ENCODE measurements around the gene ANKRD55. TPM values are rescaled to one million over a fixed set of nuclear protein-coding genes. Genes with fewer than 3 reads are reported as not detected.

The ANKRD55 gene
- total and polyA plus RNA-seq, 9 of the 15 experiments (the other 6 are each of a cell fraction or from before 2014, with no cell fraction given): 3.4 to 10.6 (median 6.5) TPM

DNA sequence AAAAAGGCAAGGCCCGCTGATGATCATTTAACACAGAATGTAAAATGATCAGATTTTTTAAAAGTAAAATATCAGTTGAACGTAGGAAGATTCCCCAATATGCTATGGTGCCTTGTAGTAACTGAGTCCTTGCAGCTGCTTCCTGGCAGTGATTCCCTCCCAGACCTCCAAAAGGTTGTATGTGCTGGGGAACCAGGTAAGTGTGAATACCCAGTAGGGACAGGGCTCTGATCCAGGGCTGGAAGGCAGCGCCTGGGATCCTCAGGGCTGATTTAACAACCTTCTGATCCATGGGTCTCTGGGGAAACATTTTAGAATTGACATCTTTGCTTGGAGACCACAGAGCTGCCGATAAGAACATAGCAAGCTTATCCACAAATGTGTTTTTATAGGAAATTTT, 161.7 kb downstream of the ANKRD55 start:
- no TSS peak for BruUV-seq (replicated peaks)
- CTCF ChIA-PET (ENCODE audit: low intra/inter-chr PET ratio): interaction anchor here (0.8 to 1.6 kb wide), 3 partner anchors 88 to 135 kb away, joined by 3 to 7 read pairs (median 4); no protein-coding TSS in a partner anchor
- no peaks in the 10 kb centered on the region for H3K27me3 ChIP-seq (ENCODE audit: control insufficient read depth in 2 of 2, insufficient read depth in 2 of 2, low read length in 2 of 2)
- H3K9me1 ChIP-seq (ENCODE audit: control insufficient read depth, insufficient read depth, low read length): no peaks in the 10 kb centered on the region
- H3K9ac ChIP-seq (ENCODE audit: insufficient read depth in 1 of 2, low read depth in 2 of 2, low read length in 2 of 2): no peak overlapping the region
- in situ Hi-C loops (cut with MboI): loop anchor here (10.0 kb wide), 1 partner anchor 137 kb away; no protein-coding TSS in a partner anchor
- TF ChIP-seq ZNF143 (CRISPR knock-in tag; IDR thresholded peaks at IDR 0.05): no peak
- TF ChIP-seq KDM4B (IDR thresholded peaks at IDR 0.05; ENCODE audit: borderline replicate concordance in 2 of 2, low read depth in 1 of 2): no peak
- TF ChIP-seq NR2C1 (IDR thresholded peaks at IDR 0.05): no peak
- no peak for TF ChIP-seq NR2C1 (tag; IDR thresholded peaks at IDR 0.05)
- TF ChIP-seq BCL6 (CRISPR knock-in tag; IDR thresholded peaks at IDR 0.05): no peak
- no peak for TF ChIP-seq SMARCC2 (IDR thresholded peaks at IDR 0.05; ENCODE audit: low read depth)
- TF ChIP-seq ZNF184 (CRISPR knock-in tag; IDR thresholded peaks at IDR 0.05): no peak
- no peak for TF ChIP-seq RBM14 (IDR thresholded peaks at IDR 0.05; ENCODE audit: borderline replicate concordance, insufficient read depth, low read depth, low read length)
- TF ChIP-seq STAT5A (IDR thresholded peaks at IDR 0.05; ENCODE audit: borderline replicate concordance, low read length): no peak
- TF ChIP-seq ILF3 (IDR thresholded peaks at IDR 0.05; ENCODE audit: borderline replicate concordance): no peak
- TF ChIP-seq RAD21 (CRISPR knock-in tag; conservative IDR thresholded peaks at IDR 0.05 in 1 of 2, IDR thresholded peaks at IDR 0.05 in 1 of 2): no peak
- no peak for TF ChIP-seq HNRNPK (IDR thresholded peaks at IDR 0.05; ENCODE audit: low read depth, low read length, poor library complexity, severe bottlenecking)
- TF ChIP-seq, protein P1, sequence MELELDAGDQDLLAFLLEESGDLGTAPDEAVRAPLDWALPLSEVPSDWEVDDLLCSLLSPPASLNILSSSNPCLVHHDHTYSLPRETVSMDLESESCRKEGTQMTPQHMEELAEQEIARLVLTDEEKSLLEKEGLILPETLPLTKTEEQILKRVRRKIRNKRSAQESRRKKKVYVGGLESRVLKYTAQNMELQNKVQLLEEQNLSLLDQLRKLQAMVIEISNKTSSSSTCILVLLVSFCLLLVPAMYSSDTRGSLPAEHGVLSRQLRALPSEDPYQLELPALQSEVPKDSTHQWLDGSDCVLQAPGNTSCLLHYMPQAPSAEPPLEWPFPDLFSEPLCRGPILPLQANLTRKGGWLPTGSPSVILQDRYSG (tag; conservative IDR thresholded peaks at IDR 0.05; ENCODE audit: low read depth): no peak
- no peak for TF ChIP-seq XRCC4 (IDR thresholded peaks at IDR 0.05; ENCODE audit: extremely low read depth, insufficient read depth, insufficient read length)
- H3K4me1 ChIP-seq (replicated peaks in 1 of 2; ENCODE audit: control insufficient read depth in 2 of 2, insufficient read depth in 2 of 2, low read length in 2 of 2): peaks cover 0 to 6% of the 10 kb centered on the region in 2 experiments; a peak in 2 of 5 replicates
- H3K36me3 ChIP-seq (ENCODE audit: control insufficient read depth, insufficient read depth, low read length): no peaks in the 10 kb centered on the region
- intact Hi-C loops (cut with micrococcal nuclease): no loop called here
- ATAC-seq (no peak), FAIRE-seq (no peak), DNase-seq (ENCODE audit: extremely low read depth in 1 of 4, low spot score in 3 of 4) (no peak)
- H3K4me3 ChIP-seq: no peak overlapping the region
- no peaks in the 10 kb centered on the region for H4K20me1 ChIP-seq (replicated peaks; ENCODE audit: control insufficient read depth, insufficient read depth, low read length)
- H3K27ac ChIP-seq (ENCODE audit: extremely low read depth, low read depth, low read length): no peak overlapping the region
- no peak overlapping the region for H2AFZ ChIP-seq (ENCODE audit: low read depth, low read length)
- H3K4me2 ChIP-seq (ENCODE audit: insufficient read depth, low read length): no peak overlapping the region
- no peaks in the 10 kb centered on the region for H3K79me2 ChIP-seq (ENCODE audit: control insufficient read depth, insufficient read depth, low read length)
- 42% methylated on average over 4 of the region's 4 CpGs for WGBS (ENCODE audit: insufficient coverage, low coverage, missing lambda C conversion rate)
- POLR2A ChIA-PET: interaction anchor here (0.7 to 1.7 kb wide), 4 partner anchors 10 to 184 kb away, joined by 3 to 10 read pairs (median 3); no protein-coding TSS in a partner anchor
- no peaks in the 10 kb centered on the region for H3K9me3 ChIP-seq (replicated peaks; ENCODE audit: control insufficient read depth, insufficient read depth, low read depth, low read length)

Data from K562 (cell line).